ENCODE measurements around the gene CCDC91. TPM values are rescaled to one million over a fixed set of nuclear protein-coding genes. Genes with fewer than 3 reads are reported as not detected.

Gene CCDC91
- total RNA-seq, 1 experiment from 2014 or later = 13.7 TPM

DNA sequence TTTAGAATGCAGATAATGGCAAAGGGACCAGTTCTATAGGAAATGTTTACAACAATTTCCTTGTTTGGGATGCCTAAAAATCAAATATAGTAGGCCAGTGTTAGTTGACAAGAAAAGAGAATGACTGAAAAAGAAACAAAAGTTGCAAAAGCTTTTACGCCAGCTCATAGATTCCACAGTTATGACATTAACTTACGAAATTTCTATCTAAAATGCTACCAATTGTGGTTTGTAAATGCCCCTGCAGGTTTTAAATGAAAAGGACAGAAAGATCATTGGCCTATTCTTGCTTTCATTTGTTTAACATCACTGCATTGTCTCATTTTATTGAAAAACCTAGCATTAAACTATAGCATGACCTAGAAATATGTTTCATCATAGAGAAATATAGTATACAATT lies 345.8 kb downstream of the CCDC91 start:
- peak; percentile 17 for DNase-seq (ENCODE audit: low spot score)

DNA sequence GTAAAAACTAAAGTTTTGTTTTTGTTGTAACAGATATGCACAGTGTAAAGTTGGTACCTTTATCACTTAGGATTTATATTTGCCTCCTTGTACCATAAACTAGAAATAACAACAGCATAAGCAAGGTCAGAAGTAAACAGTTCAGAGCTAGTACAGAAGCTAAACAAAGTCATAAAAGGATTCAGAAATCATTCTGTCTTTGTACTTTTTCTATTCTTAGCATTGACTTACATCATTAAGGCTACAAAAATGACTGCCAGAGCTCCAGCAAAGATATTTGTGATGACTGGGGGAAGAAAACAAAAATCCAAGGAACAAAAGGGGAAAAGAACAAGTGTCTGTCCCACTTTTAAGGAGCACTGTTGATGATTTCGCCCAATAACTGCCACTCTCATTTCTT lies 347.2 kb downstream of the CCDC91 start:
- no peak for DNase-seq (ENCODE audit: low spot score)

DNA sequence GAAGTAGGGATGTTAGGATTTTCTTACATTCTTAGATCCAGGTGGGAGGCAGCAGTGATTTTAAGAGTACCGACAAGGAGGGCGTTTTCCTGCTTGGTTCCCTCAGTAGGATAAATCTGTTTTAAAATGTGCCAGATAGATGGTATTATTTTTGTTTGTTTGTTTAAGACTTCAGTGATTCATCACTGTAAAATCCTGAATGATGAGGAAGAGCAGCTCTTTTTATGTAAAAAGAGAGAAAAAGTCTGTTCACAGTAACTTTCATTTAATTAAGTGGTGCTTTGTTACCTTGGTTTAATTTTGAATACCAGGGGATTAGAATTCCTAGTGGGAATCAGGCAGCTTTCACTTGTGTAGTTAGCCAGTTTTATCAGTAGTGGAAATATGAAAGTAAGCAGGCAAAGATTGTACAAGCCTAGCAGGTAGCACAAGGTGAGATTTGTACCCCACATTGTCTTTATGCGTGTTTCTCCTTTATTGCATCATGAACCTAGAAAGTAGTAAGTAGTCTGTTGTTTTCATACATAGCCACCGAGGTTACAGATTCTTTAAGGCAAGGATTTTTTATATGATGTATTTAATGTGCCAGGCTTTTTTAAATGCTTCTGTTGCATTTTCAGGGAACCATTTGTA lies 349.6 kb downstream of the CCDC91 start:
- no peak for DNase-seq (ENCODE audit: low spot score)

DNA sequence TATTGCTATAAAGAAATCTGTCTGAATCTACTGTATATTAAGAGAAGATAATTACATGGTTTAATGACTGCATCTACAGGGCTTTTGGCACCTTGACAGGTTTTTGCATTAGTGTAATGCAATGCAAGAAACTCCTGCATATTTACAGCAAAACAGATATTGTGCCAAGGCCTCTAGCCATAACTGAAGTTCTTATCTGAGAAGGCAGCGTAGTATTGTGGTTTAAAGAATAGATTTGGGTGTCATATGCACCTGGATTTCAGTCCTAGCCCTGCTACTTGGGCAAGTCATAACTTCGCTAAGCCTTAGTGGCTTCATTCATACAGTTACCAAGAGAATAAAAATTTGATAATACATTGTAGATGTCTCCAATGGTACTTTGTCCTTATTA lies 350.1 kb downstream of the CCDC91 start:
- no peak for DNase-seq (ENCODE audit: low spot score)

DNA sequence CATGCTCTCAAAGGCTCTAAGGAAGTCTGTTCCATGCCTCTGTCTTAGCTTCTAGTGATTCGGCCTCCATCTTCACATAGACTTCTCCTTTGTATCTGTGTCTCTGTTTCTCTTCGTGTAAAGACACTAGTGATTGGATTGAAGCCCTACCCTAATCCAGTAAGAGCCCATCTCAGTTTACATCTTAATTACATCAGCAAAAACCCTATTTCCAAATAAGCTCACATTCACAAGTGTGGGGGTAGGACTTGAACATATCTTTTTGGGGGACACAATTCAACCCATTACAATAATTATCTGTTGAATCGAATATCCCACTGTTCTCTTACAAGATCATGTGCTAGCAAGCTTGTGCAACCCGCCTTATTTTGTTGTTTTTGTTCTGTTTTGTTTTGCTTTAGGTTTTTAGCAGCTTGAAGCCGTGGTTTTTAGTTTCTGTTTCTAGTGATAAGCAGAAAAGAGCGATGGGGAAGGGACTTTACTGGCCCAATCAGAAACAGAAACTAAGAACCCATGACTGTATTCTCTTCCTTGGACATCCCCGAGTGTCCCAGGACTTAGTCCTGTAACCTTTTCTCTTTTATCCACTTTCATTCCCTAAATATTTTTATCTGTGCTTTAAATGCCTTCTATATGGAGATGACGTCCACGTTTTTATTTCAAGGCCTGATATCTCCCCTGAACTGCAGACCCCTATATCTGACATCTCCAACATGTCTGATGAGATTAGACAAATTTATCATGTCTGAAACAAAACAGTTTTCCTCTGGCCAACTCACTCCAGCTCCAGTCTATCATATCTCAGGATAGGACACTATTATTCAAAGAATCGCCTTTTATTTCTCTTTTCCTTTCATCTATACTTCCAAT lies 353.0 kb downstream of the CCDC91 start:
- peak; percentile 14 for DNase-seq (ENCODE audit: low spot score)

DNA sequence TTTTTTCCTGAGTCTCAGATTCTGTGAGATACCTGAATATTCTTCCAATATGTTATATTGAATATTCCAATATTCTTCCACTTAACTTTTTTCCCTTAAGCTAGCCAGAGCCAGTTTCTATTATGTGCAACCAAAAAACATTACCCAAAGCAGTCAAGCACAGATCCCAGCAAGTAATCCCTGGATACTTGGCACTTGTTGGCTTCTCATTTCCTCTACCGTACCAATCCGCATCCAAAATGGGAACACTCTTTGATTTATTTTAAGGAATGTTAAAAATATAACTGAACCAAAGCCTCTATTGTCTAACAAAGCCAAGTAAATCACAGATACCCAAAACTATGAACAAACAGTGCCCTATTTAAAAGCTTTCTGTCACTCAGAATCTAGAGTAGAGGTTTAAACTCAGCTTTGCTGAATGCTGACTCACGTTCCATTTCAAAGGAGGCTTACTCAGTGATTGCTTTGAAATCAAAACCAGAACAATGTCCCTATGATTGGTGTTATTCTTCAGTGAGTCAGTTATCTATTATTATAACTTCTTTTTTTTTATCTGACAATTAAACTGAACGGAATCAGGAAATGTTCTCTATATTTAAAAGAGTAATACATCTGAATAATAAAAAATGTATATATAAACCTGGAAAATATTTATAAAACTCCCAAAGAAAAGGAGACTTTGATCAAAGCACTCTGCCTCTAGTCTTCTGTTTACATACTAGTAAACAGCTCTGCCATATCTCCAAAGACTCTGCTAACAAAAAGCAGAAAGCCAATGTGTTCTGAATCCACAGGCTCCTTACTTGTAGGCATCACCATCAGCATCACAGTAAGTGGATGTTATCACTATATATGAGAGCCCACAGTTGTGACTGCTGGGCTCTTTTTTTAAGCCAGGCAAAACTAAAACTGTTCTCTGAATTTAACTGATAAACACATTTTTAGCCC lies 360.8 kb downstream of the CCDC91 start:
- DNase-seq (ENCODE audit: low spot score) = peak; percentile 39

DNA sequence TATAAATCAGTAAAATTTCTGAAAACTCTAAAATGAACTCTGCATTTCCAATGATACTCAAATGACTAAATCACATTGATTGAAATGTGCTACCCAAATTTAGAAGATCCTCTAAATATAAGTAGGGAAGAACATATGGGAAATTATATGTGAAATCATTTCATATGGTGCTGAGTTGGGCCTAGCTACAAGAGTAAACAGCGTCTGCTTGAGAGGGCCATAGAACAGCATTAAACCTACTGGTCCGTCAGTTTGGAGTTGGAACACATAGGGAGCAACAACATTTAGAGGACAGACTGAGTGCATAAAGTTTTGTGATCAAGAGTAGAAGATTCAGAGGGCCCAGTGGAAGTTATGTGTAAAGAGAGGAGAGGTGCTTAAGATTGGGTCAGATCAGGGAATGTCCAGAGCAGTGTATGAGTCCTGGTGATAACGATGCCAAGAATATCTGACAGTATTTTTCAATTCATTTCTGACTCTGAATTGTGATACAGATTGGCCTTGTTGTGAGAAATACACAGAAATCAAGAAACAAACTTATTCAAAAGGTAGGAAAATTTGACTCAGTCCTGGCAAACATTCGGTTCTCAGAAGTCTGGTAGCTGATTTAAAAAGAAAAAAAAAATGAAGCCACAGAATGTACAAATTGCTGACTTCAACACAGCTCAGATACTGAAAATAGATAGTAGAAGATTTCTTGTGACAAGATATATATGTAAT lies 362.2 kb downstream of the CCDC91 start:
- no peak for DNase-seq (ENCODE audit: low spot score)

DNA sequence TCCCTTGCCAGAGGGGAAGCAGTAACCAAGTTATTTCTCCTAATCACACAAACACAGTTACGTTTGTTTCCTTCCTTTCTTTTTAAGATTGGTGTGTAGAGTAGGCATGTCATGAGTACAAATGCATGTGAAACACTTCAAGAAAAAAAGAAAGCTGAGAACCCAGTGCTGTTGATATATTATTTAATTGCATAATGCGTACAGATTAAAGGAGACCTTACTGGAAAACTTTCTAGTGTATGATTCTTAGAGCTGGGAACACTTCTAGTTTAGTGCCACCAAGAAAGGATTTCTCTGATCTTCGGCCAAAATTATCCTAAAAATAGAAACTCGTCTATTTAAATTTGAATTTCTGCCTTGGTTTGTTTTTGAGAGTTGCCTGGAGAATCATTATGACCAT lies 365.5 kb downstream of the CCDC91 start:
- no peak for DNase-seq (ENCODE audit: low spot score)

DNA sequence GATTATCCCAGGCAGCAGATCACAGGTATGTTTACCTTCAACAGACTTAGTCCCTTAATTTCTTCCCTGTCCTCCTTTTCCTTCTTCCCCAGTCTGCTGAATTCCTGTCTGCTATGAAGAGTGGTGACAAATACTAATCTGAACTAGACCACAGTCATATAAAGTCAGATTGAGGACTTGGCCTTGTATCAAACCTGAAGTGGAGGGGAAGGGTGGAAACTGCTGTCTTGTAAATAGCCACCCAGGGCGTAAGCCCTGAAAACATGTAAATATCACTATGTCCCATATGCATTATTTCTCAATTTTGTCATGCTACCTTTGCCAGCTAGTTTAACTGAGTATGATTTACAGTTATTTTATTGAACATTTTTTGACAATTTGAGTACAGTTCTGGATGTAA lies 368.0 kb downstream of the CCDC91 start:
- no peak for DNase-seq (ENCODE audit: low spot score)

DNA sequence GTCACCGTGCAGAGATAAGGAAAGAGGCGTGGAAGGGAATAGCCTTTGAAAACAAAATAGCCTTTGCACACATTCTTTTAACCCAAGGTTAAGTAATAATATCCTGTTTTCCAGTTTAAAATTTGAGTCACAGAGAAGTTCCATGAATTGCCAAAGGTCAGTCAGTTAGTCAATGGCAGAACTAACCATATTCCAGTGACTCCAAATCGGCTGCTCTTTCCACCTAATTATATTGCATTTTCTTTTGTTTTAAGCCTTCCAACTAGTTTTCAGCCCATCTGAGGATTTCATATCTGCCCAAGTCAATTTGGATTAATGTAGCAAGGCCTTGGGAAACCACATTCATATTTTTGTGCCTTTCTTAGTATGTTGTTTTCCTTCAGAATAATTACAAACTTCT lies 373.0 kb downstream of the CCDC91 start:
- no peak for DNase-seq (ENCODE audit: low spot score)

DNA sequence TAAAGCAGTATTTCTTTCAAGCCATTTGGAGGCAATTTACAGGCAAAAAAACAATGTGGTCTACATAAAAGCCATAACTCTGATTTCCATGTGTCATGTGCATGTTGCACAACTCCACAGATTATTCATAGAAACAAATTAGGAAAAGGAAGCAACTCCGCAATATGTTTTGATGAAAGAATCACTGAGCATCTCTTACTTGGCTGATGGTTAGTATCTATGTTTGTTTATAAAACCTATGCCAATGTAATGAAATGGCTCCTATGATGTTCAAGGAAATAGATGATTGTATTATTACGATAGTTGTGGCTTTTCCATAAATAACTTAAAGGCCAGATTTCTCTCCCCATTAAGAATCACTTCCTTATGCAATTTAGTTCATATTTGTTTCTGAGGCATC lies 373.7 kb downstream of the CCDC91 start:
- no peak for DNase-seq (ENCODE audit: low spot score)

DNA sequence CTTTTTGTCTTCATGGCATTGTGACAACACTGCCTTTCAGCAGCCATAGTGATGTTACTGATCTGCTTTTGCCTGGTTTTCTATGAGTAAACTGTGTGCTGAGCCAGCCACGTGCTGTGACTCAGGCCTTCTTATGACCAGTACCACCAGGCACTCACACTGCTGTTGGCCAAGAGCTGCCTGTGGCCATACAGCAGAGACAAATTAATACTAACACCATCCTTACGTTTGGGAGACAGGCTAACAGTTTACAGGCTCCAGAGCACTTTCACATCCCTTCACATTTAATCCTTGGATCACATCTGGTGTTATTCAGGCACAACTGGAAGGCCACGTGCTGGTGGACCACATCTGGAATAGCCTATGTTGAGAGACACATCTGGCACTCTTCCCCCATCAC lies 377.9 kb downstream of the CCDC91 start:
- no peak for DNase-seq (ENCODE audit: low spot score)

DNA sequence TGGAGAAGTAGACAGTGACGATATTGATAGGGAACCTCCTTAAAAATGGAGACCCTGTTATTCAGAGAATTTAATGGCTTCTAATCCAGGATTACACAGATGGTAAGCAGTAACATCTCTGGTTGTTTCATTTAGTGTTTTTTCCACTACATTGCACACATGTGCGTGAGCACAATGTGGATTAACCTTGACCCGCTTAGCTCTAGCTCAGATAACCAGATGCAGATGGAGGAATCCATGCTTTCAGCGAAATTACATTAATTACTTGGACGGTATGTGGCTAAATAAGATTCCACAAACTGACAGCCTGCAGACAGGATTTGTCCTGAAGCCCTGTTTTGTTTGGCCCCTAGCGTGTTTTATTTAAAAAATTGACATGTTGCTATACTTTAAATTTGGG lies 378.4 kb downstream of the CCDC91 start:
- no peak for DNase-seq (ENCODE audit: low spot score)

DNA sequence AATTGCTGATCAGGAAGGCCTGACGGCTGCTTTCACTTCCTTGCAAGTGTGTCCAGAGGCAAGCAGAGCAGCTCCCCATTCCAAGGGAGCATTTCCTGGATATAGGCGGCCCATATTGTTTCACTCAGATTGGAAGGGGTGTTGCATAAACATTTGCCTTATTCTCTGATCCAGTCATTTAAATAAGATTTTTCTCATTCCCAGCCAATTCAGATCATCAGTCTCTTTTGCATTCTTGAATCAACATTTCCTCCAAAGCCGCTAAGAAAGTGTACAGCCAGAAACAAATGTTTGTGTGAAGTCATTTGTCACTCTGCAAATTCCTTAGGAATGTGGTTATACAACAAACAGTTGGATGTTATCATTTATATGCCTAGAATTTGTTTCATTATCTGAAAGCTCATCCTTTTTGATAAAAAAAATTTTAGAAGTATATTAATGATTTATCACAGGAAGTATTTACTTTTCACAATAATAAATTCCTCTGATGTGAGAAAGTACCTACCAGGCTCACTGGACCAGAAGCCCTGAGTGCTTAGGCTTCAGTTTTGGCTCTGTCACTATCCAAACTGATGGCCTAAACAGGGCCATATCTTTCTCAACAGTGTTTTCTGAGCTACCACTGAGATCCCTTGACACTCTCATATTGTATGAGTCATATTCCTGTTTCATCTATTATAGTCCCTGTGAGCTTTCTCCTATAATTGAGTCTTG lies 379.6 kb downstream of the CCDC91 start:
- DNase-seq (ENCODE audit: low spot score) = no peak

DNA sequence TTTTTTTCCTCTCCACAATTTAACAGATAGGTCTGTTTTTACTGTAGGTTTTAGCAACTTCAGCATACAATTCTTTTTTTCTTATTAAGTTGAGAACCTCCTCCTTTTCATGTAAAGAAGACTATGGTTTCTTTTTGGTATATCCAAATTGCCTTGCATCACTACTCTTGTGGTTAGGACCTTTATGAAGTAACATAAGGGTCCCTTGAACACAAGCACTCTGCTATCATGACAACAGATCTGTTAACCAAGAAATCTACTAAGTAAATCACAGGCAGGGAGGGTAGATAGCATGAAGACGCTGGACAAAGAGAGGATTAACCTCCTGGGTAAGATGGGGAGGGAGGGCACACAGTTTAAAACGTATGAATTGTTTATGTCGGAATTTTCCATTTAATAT lies 380.6 kb downstream of the CCDC91 start:
- no peak for DNase-seq (ENCODE audit: low spot score)

DNA sequence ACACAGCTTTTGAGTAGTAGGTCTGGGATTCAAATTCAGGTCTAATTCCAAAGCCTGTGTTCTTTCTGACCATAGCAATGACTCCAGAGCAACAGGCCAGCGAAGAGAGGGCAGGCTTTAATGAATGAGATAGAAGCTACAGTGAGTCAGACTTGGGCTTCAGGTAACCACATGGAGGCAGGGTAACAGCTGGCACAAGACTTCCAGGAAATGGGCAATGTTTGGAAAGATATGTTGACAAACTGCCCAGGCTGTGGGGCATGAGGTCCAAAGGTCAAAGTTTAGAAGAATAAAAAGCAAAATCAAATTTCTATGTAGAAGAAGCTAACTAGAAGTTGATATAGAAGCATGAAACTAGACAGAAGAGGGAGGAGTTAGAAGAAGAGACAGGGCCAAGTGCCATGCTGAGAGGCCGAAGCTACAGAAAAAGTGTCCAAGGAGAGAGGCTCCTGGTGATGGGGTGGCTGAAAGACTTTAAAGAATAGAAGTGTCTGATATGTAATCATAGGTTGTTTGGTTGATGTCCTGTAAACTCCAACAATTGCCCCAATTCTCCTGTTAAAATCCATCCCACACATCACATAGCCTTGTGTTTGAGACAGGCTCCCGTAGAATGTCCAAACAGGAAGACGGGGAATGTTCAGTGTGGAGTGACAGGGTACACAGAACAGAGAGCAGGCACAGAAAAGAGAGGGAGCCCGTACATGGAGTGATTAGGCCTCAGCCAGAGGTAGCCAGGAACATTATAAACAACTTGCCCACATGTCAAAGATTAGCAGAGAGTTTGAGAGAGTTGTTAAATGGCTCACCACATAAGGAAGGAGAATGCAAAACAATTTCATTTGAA lies 384.7 kb downstream of the CCDC91 start:
- DNase-seq (ENCODE audit: low spot score) = no peak

DNA sequence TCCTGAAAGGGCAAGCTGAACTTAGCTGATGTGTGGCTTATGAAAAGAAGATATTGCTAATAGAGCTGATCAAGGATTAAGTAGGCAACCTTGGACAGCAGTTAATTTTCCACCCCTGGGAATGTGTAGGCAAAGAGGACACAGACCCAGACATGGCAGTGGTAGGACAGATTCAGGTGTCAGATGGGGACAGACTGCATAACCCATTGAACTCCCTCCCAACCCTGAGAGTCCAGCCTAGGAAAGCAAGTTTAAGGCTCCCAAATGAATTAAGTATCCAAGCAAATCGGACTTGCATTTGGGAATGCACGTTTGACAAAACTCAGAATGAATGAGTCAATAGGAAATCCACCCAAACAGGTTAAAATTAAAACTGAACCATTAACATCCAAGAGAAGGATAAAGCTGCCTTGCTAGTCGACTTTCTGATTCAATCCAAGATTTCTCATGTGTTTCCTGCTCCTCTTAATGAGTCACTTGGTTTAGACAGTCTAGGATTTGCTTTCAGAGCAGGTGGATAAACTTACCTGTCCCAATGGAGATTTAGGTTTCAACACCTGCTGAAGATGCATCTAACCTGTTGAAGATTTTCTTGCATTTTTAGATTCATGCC lies 385.4 kb downstream of the CCDC91 start:
- no peak for DNase-seq (ENCODE audit: low spot score)

DNA sequence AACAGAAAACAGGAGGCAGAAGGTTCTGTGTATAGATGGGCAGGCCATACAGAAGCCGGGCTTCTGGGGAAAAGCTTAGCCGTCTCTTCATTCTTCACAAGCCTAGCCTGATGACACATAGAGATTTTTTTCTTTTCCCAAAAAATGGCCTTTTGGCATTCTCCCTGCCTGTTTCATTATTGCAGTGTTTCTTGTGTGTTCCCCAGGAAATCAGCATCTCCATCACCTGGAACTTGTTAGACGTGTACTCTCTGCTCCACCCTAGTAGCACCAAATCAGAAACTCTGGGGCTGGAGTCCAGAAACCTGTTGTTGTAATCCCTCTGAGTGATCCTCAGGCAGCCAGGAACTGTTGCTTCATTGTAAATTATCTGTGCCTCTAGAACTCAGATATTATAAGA lies 388.1 kb downstream of the CCDC91 start:
- no peak for DNase-seq (ENCODE audit: low spot score)

DNA sequence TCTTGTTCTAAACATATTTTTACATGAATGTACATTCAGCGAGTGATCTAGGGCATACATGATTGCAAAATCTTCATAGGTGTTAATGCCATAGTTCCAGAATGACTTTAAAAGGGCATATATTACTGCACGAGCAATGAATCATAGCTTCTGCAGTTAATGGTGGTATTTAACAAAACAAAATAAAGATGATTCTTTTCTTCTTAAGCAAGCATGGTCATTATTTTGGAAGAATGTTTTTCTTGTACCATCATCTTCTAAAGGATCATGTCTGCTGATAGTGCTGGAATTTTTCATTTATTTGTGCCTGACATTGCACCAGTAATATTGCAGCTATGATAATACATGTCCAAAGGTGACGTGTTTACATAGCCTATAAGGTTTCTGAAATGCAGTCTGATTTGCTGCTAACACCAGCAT lies 388.6 kb downstream of the CCDC91 start:
- no peak for DNase-seq (ENCODE audit: low spot score)

Measured in H4 (cell line).